Measurements from ENCODE around the gene AMIGO3. TPM values are rescaled to one million over a fixed set of nuclear protein-coding genes. Genes with fewer than 3 reads are reported as not detected.
"Not testable (repeated sequence)": the region's sequence is repeated elsewhere in the genome, so short reads cannot be mapped to it uniquely, and the experiment has no call there.

The AMIGO3 gene
- total RNA-seq, 1 donor from 2014 or later, result 0.98 TPM

GRCh38 chr3:49712631-49713317 is 6.7 kb downstream of the AMIGO3 start:
- intact Hi-C loops (cut with micrococcal nuclease), result no loop called here

GRCh38 chr3:49712166-49712565 is 7.3 kb downstream of the AMIGO3 start:
- intact Hi-C loops (cut with micrococcal nuclease), result no loop called here

GRCh38 chr3:49711489-49711888 is 8.0 kb downstream of the AMIGO3 start:
- intact Hi-C loops (cut with micrococcal nuclease), result no loop called here

GRCh38 chr3:49709852-49710251 is 9.6 kb downstream of the AMIGO3 start:
- intact Hi-C loops (cut with micrococcal nuclease), result no loop called here

GRCh38 chr3:49707113-49707480 is 12.4 kb downstream of the AMIGO3 start:
- intact Hi-C loops (cut with micrococcal nuclease), result no loop called here

- intact Hi-C loops (cut with micrococcal nuclease), result no loop called here
Observed at GRCh38 chr3:49706456-49707112, 12.9 kb downstream of the AMIGO3 start.

GRCh38 chr3:49705390-49705960 is 14.0 kb downstream of the AMIGO3 start:
- intact Hi-C loops (cut with micrococcal nuclease), result no loop called here

- intact Hi-C loops (cut with micrococcal nuclease), result loop anchor here (5.0 kb wide), 1 partner anchor 203 kb away; no protein-coding TSS in a partner anchor
Observed at GRCh38 chr3:49704629-49705028, 14.9 kb downstream of the AMIGO3 start.

- intact Hi-C loops (cut with micrococcal nuclease), result loop anchor here (1.0 to 5.0 kb wide), 3 partner anchors 98 to 203 kb away; no protein-coding TSS in a partner anchor
Observed at GRCh38 chr3:49703956-49704355, 15.5 kb downstream of the AMIGO3 start.

GRCh38 chr3:49703443-49703927 is 16.0 kb downstream of the AMIGO3 start:
- intact Hi-C loops (cut with micrococcal nuclease), result loop anchor here (1.0 to 5.0 kb wide), 3 partner anchors 99 to 204 kb away; no protein-coding TSS in a partner anchor

GRCh38 chr3:49702672-49703071 is 16.8 kb downstream of the AMIGO3 start:
- intact Hi-C loops (cut with micrococcal nuclease), result loop anchor here (1.0 to 5.0 kb wide), 3 partner anchors 100 to 205 kb away; no protein-coding TSS in a partner anchor

- intact Hi-C loops (cut with micrococcal nuclease), result loop anchor here (5.0 kb wide), 1 partner anchor 206 kb away; no protein-coding TSS in a partner anchor
Observed at GRCh38 chr3:49701388-49702077, 18.0 kb downstream of the AMIGO3 start.

GRCh38 chr3:49700453-49701128 is 18.9 kb downstream of the AMIGO3 start:
- intact Hi-C loops (cut with micrococcal nuclease), result loop anchor here (5.0 kb wide), 1 partner anchor 207 kb away; no protein-coding TSS in a partner anchor

GRCh38 chr3:49700014-49700413 is 19.5 kb downstream of the AMIGO3 start:
- intact Hi-C loops (cut with micrococcal nuclease), result loop anchor here (5.0 kb wide), 1 partner anchor 207 kb away; no protein-coding TSS in a partner anchor

- intact Hi-C loops (cut with micrococcal nuclease), result no loop called here
Observed at GRCh38 chr3:49699281-49699979, 20.1 kb downstream of the AMIGO3 start.

- intact Hi-C loops (cut with micrococcal nuclease), result not testable (repeated sequence)
Observed at GRCh38 chr3:49695350-49696015, 24.0 kb downstream of the AMIGO3 start.

- intact Hi-C loops (cut with micrococcal nuclease), result not testable (repeated sequence)
Observed at GRCh38 chr3:49694409-49695070, 24.9 kb downstream of the AMIGO3 start.

GRCh38 chr3:49691481-49691880 is 28.0 kb downstream of the AMIGO3 start:
- intact Hi-C loops (cut with micrococcal nuclease), result not testable (repeated sequence)

- intact Hi-C loops (cut with micrococcal nuclease), result not testable (repeated sequence)
Observed at GRCh38 chr3:49690856-49691255, 28.6 kb downstream of the AMIGO3 start.

Measured in T-helper 1 cell treated with Interleukin-12 subunit alpha and Interleukin-12 subunit beta and Interleukin-4 antibody, amounts not matched to agents 30 ng/mL and 1 ng/mL, for 36 hours (primary cell).